ENCODE data around the gene NUP210. TPM values are rescaled to one million over a fixed set of nuclear protein-coding genes. Genes with fewer than 3 reads are reported as not detected.

NUP210 gene
- total RNA-seq, 1 experiment from 2014 or later = 11.4 TPM

GRCh38 chr3:13407475-13407874, 12.6 kb downstream of the NUP210 start:
- DNase-seq (ENCODE audit: low spot score) = no peak
- TF ChIP-seq EZH2 (IDR thresholded peaks at IDR 0.05; ENCODE audit: borderline replicate concordance, low read depth, low read length, poor library complexity, severe bottlenecking) = no peak
- TF ChIP-seq, protein P1, sequence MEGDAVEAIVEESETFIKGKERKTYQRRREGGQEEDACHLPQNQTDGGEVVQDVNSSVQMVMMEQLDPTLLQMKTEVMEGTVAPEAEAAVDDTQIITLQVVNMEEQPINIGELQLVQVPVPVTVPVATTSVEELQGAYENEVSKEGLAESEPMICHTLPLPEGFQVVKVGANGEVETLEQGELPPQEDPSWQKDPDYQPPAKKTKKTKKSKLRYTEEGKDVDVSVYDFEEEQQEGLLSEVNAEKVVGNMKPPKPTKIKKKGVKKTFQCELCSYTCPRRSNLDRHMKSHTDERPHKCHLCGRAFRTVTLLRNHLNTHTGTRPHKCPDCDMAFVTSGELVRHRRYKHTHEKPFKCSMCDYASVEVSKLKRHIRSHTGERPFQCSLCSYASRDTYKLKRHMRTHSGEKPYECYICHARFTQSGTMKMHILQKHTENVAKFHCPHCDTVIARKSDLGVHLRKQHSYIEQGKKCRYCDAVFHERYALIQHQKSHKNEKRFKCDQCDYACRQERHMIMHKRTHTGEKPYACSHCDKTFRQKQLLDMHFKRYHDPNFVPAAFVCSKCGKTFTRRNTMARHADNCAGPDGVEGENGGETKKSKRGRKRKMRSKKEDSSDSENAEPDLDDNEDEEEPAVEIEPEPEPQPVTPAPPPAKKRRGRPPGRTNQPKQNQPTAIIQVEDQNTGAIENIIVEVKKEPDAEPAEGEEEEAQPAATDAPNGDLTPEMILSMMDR (conservative IDR thresholded peaks at IDR 0.05; ENCODE audit: low read depth, low read length) = no peak
- H3K4me3 ChIP-seq (ENCODE audit: low read depth, low read length, poor library complexity, severe bottlenecking) = no peak overlapping the region
- H3K27ac ChIP-seq (ENCODE audit: low read depth, low read length, poor library complexity, severe bottlenecking) = no peak overlapping the region
- intact Hi-C loops (cut with micrococcal nuclease; ENCODE audit: unreplicated experiment) = no loop called here
- POLR2A ChIA-PET (ENCODE audit: low non-redundant PET) = no interaction called here
- H3K4me1 ChIP-seq (ENCODE audit: insufficient read depth, low read length, poor library complexity, severe bottlenecking) = no peaks in the 10 kb centered on the region
- no peaks in the 10 kb centered on the region for H3K27me3 ChIP-seq (replicated peaks; ENCODE audit: insufficient read depth, low read depth, low read length, poor library complexity)
- BruUV-seq (replicated peaks) = no TSS peak
- CTCF ChIA-PET = no interaction called here
- H3K36me3 ChIP-seq (ENCODE audit: insufficient read depth, low read length, poor library complexity, severe bottlenecking) = no peaks in the 10 kb centered on the region
- no peaks in the 10 kb centered on the region for H3K9me3 ChIP-seq (ENCODE audit: low read depth, low read length, poor library complexity, severe bottlenecking)

GRCh38 chr3:13406190-13406589, 13.9 kb downstream of the NUP210 start:
- Histone ChIP-seq H3K27ac (ENCODE audit: low read depth, low read length, poor library complexity, severe bottlenecking) (no peak overlapping the region), H3K4me1 (ENCODE audit: insufficient read depth, low read length, poor library complexity, severe bottlenecking) (no peaks in the 10 kb centered on the region), H3K36me3 (ENCODE audit: insufficient read depth, low read length, poor library complexity, severe bottlenecking) (no peaks in the 10 kb centered on the region), H3K4me3 (ENCODE audit: low read depth, low read length, poor library complexity, severe bottlenecking) (no peak overlapping the region), H3K9me3 (ENCODE audit: low read depth, low read length, poor library complexity, severe bottlenecking) (no peaks in the 10 kb centered on the region), H3K27me3 (replicated peaks; ENCODE audit: insufficient read depth, low read depth, low read length, poor library complexity) (no peaks in the 10 kb centered on the region)
- intact Hi-C loops (cut with micrococcal nuclease; ENCODE audit: unreplicated experiment) = no loop called here
- no peak for DNase-seq (ENCODE audit: low spot score)
- no peak for TF ChIP-seq EZH2 (IDR thresholded peaks at IDR 0.05; ENCODE audit: borderline replicate concordance, low read depth, low read length, poor library complexity, severe bottlenecking)
- TF ChIP-seq, protein P1 (conservative IDR thresholded peaks at IDR 0.05; ENCODE audit: low read depth, low read length) = no peak
- ChIA-PET CTCF (interaction anchor here (0.6 kb wide), 1 partner anchor 54 kb away, joined by 3 read pairs; no protein-coding TSS in a partner anchor), POLR2A (ENCODE audit: low non-redundant PET) (no interaction called here)
- BruUV-seq (replicated peaks) = no TSS peak

DNA sequence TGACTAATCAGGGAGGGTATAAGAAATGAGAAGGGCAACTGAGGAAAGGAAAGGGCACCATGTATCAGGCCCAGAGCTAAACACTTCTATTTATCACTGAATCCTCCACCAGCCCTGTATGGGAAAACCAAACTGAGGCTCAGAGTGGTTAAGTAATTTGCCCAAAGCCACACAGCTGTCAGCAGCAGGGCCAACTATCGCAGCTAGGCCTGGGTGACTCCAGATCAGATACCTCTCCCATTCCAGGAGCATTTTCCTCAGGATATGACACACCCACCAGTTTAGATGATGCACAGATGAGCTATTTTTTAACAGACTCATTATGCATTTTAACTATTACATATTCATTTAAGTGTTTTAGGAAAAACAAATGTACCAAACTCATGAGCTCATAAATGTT, 14.5 kb downstream of the NUP210 start:
- H3K4me3 ChIP-seq (ENCODE audit: low read depth, low read length, poor library complexity, severe bottlenecking) = no peak overlapping the region
- DNase-seq (ENCODE audit: low spot score) = no peak
- ChIA-PET POLR2A (ENCODE audit: low non-redundant PET) (no interaction called here), CTCF (no interaction called here)
- no peaks in the 10 kb centered on the region for H3K27me3 ChIP-seq (replicated peaks; ENCODE audit: insufficient read depth, low read depth, low read length, poor library complexity)
- BruUV-seq (replicated peaks) = no TSS peak
- H3K36me3 ChIP-seq (ENCODE audit: insufficient read depth, low read length, poor library complexity, severe bottlenecking) = no peaks in the 10 kb centered on the region
- no peaks in the 10 kb centered on the region for H3K4me1 ChIP-seq (ENCODE audit: insufficient read depth, low read length, poor library complexity, severe bottlenecking)
- intact Hi-C loops (cut with micrococcal nuclease; ENCODE audit: unreplicated experiment) = no loop called here
- H3K27ac ChIP-seq (ENCODE audit: low read depth, low read length, poor library complexity, severe bottlenecking) = no peak overlapping the region
- H3K9me3 ChIP-seq (ENCODE audit: low read depth, low read length, poor library complexity, severe bottlenecking) = no peaks in the 10 kb centered on the region
- TF ChIP-seq, protein P1 (conservative IDR thresholded peaks at IDR 0.05; ENCODE audit: low read depth, low read length) = no peak
- TF ChIP-seq EZH2 (IDR thresholded peaks at IDR 0.05; ENCODE audit: borderline replicate concordance, low read depth, low read length, poor library complexity, severe bottlenecking) = no peak

All from A673 (cell line).